CD4-positive, alpha-beta T cell treated with Interleukin-17A for 4 hours (primary cell): ENCODE data around the gene WDHD1.
"Not testable (repeated sequence)": the region's sequence is repeated elsewhere in the genome, so short reads cannot be mapped to it uniquely, and the experiment has no call there.

Experiments used
- DNase-seq: peaks from one replicate; pipeline ENCODE4 v3.0.0-alpha.2; 2020; ENCODE audit warnings: mixed read lengths

Gene WDHD1

GRCh38 chr14:54947230-54947629 is 79.7 kb downstream of the WDHD1 start:
- DNase-seq = no peak

DNA sequence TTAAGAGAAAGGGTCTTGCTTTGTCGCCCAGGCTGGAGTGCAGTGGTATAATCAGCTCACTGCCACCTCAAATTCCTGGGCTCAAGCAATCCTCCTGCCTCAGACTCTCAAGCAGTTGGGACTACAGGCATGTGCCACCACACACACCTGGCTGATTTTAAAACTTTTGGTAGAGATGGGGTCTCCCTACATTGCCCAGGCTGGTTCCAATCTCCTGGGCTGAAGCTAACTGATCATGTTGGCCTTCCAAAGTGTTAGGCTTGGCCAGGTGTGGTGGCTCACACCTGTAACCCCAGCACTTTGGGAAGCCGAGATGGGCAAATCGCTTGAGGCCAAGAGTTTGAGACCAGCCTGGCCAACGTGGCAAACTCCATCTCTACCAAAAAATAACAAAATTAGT is 80.4 kb downstream of the WDHD1 start:
- DNase-seq = no peak

DNA sequence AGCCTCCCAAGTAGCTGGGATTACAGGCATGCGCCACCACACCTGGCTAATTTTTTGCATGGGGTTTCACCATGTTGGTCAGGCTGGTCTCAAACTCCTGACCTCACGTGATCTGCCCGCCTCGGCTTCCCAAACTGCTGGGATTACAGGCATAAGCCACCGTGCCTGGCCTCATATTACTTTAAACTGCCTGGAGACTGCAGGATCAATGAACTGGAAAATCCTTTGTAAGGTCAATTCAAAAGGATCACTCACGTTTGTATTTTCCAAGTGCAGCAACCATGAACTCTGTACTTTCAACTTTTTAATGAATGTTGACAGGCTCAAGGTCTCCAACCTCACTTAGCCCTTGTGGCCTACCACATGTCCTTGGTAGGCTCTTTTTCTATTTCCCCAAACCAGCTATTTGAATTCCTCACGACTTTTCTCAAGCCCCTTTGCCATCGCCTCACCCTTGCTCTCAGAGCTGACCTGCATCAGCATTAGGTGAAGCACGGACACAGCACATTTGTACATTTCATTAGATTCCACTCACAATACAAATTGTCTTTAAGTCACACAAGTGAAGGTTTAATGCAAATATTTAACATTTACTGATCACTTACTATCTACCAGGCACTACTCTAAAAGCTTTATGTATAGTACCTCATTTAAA is 82.0 kb downstream of the WDHD1 start:
- DNase-seq = no peak

DNA sequence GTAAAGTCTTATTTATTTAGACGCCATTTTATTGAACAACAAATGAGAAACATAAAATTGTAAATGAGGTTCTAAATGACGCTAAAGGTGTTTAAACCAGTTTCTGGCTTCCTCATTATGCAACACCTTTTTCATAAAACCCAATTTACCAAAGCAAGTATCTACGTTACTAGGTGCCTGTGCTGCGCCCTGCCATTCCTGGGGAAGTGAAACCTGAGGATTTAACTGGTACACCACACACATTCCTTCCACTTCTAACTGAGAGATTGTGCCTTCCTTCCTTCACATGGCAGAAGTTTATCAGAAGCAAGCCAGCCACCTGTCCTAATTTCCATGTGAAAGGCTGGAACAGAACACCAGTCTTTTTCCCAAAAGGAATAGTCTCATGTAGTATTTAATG is 84.0 kb downstream of the WDHD1 start:
- DNase-seq = no peak

DNA sequence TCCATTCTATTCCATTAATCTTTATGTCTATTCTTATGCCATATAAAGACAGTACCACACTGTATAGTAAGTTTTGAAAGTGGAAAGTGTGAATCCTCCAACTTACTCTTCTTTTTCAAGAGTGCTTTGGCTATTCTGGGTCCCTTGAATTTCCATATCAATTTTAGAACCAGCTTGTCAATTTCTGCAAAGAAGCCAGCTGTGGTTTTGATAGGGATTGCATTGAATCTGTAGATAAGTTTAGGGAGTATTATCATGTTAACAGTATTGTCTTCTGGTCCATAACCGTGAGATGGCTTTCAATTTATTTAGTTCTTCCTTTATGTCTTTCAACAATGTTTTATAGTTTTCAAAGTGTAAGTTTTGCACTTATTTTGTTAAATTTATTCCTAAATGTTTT is 90.1 kb downstream of the WDHD1 start:
- no peak for DNase-seq

- no peak for DNase-seq
Measured at GRCh38 chr14:54935958-54936357, 90.9 kb downstream of the WDHD1 start.

- no peak for DNase-seq
Measured at GRCh38 chr14:54935100-54935499, 91.8 kb downstream of the WDHD1 start.

- DNase-seq = no peak
Measured at GRCh38 chr14:54933006-54933405, 93.9 kb downstream of the WDHD1 start.

- DNase-seq = no peak
Measured at GRCh38 chr14:54931598-54932340, 95.1 kb downstream of the WDHD1 start.

DNA sequence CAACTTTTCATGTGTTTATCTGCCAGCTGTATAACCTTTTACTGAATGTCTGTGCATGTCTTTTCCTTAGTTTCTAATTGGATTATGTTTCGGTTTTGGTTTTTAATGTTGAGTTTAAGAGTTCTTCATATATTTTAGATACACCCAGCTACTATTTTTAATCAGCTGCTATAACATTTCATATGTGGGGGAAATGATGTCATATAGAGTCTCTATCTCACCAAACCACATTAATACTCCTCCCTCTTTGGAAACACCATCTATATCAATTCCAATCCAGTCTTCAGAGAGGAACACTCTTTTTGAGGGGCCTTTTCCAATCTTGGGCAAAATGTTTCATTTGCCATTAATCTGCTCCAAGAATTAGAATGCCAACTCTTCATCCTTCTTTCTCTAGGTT is 95.8 kb downstream of the WDHD1 start:
- DNase-seq = no peak

DNA sequence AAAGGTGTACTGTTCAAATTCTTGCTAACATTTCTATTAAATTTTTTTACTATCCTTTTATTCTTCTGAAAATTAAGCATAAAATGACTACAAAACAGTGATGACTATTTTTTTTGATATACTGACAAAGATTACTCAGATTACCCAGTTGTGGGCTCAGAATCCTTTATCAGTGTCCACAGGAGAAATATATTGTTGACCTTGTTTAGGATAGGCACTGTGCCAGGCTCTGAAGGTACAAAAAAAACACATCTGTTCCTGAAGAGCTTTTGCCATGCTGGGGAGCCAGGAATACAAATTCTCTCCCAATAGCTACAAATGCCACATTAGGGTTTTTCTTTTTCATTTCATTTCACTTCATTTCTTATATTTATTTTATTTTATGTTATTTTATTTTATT is 97.3 kb downstream of the WDHD1 start:
- DNase-seq = no peak

GRCh38 chr14:54928216-54928615 is 98.7 kb downstream of the WDHD1 start:
- DNase-seq = no peak

DNA sequence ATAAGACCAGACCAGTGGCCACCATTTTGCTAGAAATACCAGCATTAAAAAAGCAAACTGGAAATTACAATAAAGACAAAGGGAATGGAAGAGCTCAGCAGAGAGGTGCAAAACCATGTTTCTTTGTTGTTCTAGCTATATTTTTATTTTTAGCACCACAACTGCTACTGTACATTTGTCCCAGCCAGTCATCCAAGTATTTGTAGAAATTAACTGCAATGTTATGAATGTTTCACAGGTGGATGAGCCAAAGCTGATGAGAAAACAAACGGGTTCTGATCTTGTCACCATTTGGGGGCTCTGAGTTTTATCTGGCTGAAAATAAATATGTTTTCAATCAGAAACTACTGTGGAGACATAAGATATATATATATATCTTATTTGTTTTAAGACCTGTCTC is 99.3 kb downstream of the WDHD1 start:
- no peak for DNase-seq

DNA sequence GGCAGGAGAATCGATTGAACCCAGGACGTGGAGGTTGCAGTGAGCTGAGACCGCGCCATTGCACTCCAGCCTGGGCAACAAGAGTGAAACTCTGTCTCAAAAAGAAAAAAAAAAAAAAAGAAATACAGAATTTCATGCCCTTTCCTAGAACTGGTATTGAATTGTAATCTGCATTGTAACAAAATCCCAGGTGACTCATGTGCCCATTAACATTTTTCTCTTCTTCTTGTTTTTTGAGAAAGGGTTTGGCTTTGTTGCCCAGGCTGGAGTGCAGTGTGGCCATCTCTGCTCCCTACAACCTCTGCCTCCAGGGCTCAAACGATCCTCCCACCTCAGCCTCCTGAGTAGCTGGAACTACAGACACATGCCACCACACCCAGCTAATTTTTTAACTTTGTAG is 100.3 kb downstream of the WDHD1 start:
- DNase-seq = not testable (repeated sequence)

- no peak for DNase-seq
Measured at GRCh38 chr14:54922598-54922997, 104.3 kb downstream of the WDHD1 start.

DNA sequence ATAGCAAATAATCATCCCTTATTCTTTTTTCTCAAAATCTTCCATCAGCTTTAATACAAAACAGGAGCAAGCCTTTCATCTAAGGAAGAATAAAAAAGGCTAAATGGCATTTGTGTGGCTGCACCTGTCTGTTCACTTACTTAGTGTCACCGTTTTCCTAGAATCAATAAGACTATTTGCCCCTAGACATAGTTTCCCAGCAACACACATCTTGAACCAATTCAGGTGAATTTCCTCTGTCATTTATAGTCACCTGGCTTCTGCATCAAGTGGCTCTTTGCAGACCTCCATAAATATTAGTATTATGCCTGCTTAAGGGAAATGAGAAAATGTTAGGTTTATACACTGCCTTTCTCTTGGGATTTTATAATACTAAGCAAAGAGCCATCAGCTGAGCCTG is 106.8 kb downstream of the WDHD1 start:
- no peak for DNase-seq

DNA sequence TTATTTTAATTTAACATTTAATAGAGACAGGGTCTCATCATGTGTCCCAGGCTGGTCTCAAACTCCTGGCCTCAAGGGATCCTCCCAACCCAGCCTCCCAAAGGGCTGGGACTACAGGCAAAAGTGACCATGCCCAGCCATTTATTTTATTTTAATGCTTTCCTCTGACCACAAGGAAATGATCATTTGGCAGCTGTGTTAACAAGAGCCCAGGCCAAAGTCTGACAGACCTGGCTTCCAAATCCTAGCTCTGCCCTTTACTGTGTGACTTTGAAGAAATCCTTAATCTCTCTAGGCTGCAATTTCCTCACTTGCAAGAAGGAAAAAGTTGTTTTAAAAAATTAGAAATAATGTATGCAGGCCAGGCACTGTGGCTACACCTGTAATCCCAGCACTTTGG is 107.6 kb downstream of the WDHD1 start:
- DNase-seq = no peak

- no peak for DNase-seq
Measured at GRCh38 chr14:54918427-54918826, 108.5 kb downstream of the WDHD1 start.

DNA sequence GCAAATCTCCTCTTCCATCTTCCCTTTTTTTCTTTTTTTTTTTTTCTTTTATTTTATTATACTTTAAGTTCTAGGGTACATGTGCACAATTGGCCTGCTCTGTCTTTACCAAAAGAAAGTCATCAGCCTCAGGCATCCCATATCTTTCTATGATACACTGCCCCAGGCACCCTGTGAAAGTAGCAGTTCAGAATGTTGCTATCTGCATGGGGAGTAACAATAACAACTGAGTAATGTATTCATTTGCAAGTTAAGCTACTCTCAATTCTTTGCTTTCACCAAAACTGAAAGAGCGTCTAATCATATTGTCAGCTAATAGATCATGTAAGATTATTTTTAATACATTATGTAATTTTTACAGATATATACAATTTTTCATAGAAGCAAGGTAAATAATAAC is 110.8 kb downstream of the WDHD1 start:
- DNase-seq = no peak

DNA sequence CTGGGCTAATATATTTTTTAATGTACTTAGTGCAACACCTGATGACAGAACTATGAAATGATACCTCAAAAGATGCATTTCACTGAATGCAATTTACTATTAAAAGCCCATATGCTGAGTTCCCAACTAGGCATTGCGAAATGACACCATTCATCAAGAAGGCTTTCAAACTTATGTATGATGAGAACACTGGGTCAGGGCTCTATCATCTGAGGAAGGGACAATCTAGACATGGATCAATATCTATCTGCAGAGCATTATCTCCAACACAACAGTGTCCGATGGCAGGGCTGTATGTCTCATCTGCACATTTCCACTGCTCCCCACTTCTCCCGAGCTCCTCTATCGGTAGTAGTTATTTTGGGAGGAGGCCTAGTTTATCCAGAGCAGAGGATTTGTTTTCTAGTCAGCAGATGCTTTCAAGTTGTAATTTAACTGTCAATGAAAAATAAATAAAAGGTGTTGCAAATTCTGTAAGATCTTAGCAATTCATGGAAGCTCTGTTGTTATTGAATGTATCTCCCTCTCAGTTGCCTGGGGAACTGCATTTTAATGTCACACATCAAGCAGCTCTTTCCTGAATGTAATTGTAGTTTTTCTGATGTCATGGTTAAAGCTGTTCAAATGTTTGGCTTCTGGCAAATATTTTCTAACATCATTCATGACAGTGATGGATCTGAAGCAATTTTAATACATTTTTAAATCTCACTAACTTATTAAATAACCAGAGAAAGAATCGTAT is 116.9 kb downstream of the WDHD1 start:
- DNase-seq = no peak

- not testable (repeated sequence) for DNase-seq
Measured at GRCh38 chr14:54908973-54909372, 117.9 kb downstream of the WDHD1 start.

DNA sequence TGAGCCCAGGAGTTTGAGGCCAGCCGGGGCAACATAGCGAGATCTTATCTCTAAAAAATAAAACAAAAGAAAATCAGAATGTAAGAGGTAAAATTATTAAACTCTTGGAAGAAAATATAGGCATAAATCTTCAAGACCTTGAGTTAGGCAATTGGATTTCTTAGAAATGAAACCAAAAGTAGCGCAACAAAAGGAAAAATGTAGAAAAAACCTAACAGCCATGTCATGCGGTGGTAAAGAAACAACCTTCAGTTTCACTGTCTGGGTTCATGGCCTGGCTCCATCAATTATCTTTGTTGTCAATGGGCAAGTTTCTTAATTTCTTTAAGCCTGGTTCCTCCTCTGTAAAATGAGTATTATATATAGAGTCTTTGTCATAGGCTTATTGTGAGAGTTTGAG is 118.7 kb downstream of the WDHD1 start:
- DNase-seq = no peak

DNA sequence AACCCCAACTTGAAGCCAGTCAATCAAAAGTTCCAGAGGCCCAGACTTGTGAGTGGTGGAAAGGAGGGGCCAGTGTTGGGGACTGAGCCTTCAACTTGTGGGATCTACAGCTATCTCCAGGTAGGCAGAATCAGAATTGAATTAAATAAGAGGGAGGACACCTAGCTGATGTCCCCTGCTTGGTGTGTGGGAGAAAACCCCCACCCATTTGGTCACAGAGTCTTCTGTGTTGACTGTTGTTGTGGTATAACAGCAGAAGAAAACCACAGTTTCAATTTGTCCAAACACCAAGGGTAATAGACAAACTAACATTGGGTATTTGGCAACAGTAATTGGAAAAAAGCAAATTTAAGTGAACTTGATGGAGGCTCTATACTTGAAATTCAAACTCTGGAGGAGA is 120.8 kb downstream of the WDHD1 start:
- no peak for DNase-seq
